Testis (tissue), 2 donors: Measurements from ENCODE around the gene GJA8.

Source experiments
- CTCF ChIP-seq, 3 experiments: fragments of 450-650 bp in 2 of 3; fragments of 200-600 bp in 1 of 3; sonication (generic) in 1 of 3; IDR thresholded peaks; one replicate each; pipeline ENCODE4 v1.5.1; 2016 to 2019; ENCODE audit warnings: antibody characterized with exemption in 3 of 3, mild to moderate bottlenecking in 2 of 3, moderate library complexity in 1 of 3
- POLR2A ChIP-seq: fragments of 450-650 bp; IDR thresholded peaks from one replicate; pipeline ENCODE4 v1.6.1; 2017; ENCODE audit warnings: antibody characterized with exemption, mild to moderate bottlenecking, moderate library complexity

GRCh38 chr1:147913362-147913942 lies 10.9 kb downstream of the GJA8 start:
- TF ChIP-seq CTCF (IDR thresholded peaks at IDR 0.05) (no peak), POLR2A (no peak)
